ENCODE data around the gene CDK1.

CDK1 gene

GRCh38 chr10:60817398-60817805 is 39.1 kb downstream of the CDK1 start:
- DNase-seq (ENCODE audit: low read depth), result no peak
- no peak overlapping the region for H3K4me3 ChIP-seq (ENCODE audit: low read depth, low read length)
- no peak for TF ChIP-seq CTCF (IDR thresholded peaks at IDR 0.05; ENCODE audit: low read depth, low read length)

GRCh38 chr10:60818134-60818770 is 40.0 kb downstream of the CDK1 start:
- no peak for TF ChIP-seq CTCF (IDR thresholded peaks at IDR 0.05; ENCODE audit: low read depth, low read length)
- no peak for TF ChIP-seq POLR2A (IDR thresholded peaks at IDR 0.05; ENCODE audit: extremely low read depth, insufficient read length)
- TF ChIP-seq MYC (IDR thresholded peaks at IDR 0.05; ENCODE audit: low read depth, low read length), result no peak
- no peak for TF ChIP-seq MAX (IDR thresholded peaks at IDR 0.05; ENCODE audit: low read depth, low read length)
- DNase-seq (ENCODE audit: low read depth), result no peak
- no peak overlapping the region for H3K4me3 ChIP-seq (ENCODE audit: low read depth, low read length)

GRCh38 chr10:60819271-60819670 is 41.0 kb downstream of the CDK1 start:
- TF ChIP-seq MYC (IDR thresholded peaks at IDR 0.05; ENCODE audit: low read depth, low read length) (no peak), CTCF (IDR thresholded peaks at IDR 0.05; ENCODE audit: low read depth, low read length) (no peak), MAX (IDR thresholded peaks at IDR 0.05; ENCODE audit: low read depth, low read length) (no peak), POLR2A (IDR thresholded peaks at IDR 0.05; ENCODE audit: extremely low read depth, insufficient read length) (no peak)
- H3K4me3 ChIP-seq (ENCODE audit: low read depth, low read length), result no peak overlapping the region
- no peak for DNase-seq (ENCODE audit: low read depth)

GRCh38 chr10:60820093-60820754 is 41.9 kb downstream of the CDK1 start:
- no peak overlapping the region for H3K4me3 ChIP-seq (ENCODE audit: low read depth, low read length)
- DNase-seq (ENCODE audit: low read depth), result peak; percentile 19
- TF ChIP-seq MYC (IDR thresholded peaks at IDR 0.05; ENCODE audit: low read depth, low read length) (no peak), POLR2A (IDR thresholded peaks at IDR 0.05; ENCODE audit: extremely low read depth, insufficient read length) (no peak), MAX (IDR thresholded peaks at IDR 0.05; ENCODE audit: low read depth, low read length) (no peak), CTCF (IDR thresholded peaks at IDR 0.05; ENCODE audit: low read depth, low read length) (no peak)

- no peak overlapping the region for H3K4me3 ChIP-seq (ENCODE audit: low read depth, low read length)
- TF ChIP-seq POLR2A (IDR thresholded peaks at IDR 0.05; ENCODE audit: extremely low read depth, insufficient read length) (no peak), CTCF (IDR thresholded peaks at IDR 0.05; ENCODE audit: low read depth, low read length) (no peak), MYC (IDR thresholded peaks at IDR 0.05; ENCODE audit: low read depth, low read length) (no peak)
- no peak for DNase-seq (ENCODE audit: low read depth)
Observed at GRCh38 chr10:60821656-60822055, 43.4 kb downstream of the CDK1 start.

- TF ChIP-seq MAX (IDR thresholded peaks at IDR 0.05; ENCODE audit: low read depth, low read length), result no peak
- TF ChIP-seq CTCF (IDR thresholded peaks at IDR 0.05; ENCODE audit: low read depth, low read length), result no peak
- TF ChIP-seq MYC (IDR thresholded peaks at IDR 0.05; ENCODE audit: low read depth, low read length), result no peak
- no peak for TF ChIP-seq POLR2A (IDR thresholded peaks at IDR 0.05; ENCODE audit: extremely low read depth, insufficient read length)
- no peak for DNase-seq (ENCODE audit: low read depth)
- H3K4me3 ChIP-seq (ENCODE audit: low read depth, low read length), result no peak overlapping the region
Observed at GRCh38 chr10:60822809-60823208, 44.5 kb downstream of the CDK1 start.

Data from NB4 (cell line).